Ascending aorta (tissue), 2 donors: Measurements from ENCODE around the gene HIVEP3. TPM values are rescaled to one million over a fixed set of nuclear protein-coding genes. Genes with fewer than 3 reads are reported as not detected.

Experiments used
- DNase-seq, 2 donors: peaks; one replicate each; pipeline ENCODE4 v3.0.0-alpha.2; 2019; ENCODE audit warnings: low spot score in 2 of 2
- H3K27ac ChIP-seq, 2 donors: fragments of 200-600 bp; sonication (generic); one replicate each; pipeline ENCODE4 v1.5.1; 2016 to 2017; ENCODE audit warnings: mild to moderate bottlenecking in 1 of 2
- H3K27me3 ChIP-seq: fragments of 200-600 bp; sonication (generic); one replicate; pipeline ENCODE4 v1.5.1; 2017
- H3K36me3 ChIP-seq, 2 donors: fragments of 200-600 bp; sonication (generic); one replicate each; pipeline ENCODE4 v1.5.1; 2016
- H3K4me1 ChIP-seq, 2 donors: fragments of 200-600 bp; sonication (generic); one replicate each; pipeline ENCODE4 v1.5.1; 2016 to 2017; ENCODE audit warnings: mild to moderate bottlenecking in 1 of 2
- H3K4me3 ChIP-seq, 2 donors: fragments of 200-600 bp; sonication (generic); one replicate each; pipeline ENCODE4 v1.5.1; 2016 to 2017; ENCODE audit warnings: mild to moderate bottlenecking in 1 of 2
- H3K9me3 ChIP-seq, 2 donors: fragments of 200-600 bp; sonication (generic); one replicate each; pipeline ENCODE4 v1.5.1; 2016
- CTCF ChIP-seq, 3 experiments: fragments of 200-600 bp in 2 of 3; fragments of 450-650 bp in 1 of 3; sonication (generic) in 2 of 3; IDR thresholded peaks; one replicate each; pipeline ENCODE4 v1.5.1; 2016 to 2019; ENCODE audit warnings: antibody characterized with exemption in 3 of 3, mild to moderate bottlenecking in 1 of 3, moderate library complexity in 1 of 3
- intact Hi-C: fragments of 100-400 bp; cut with DNase I; formaldehyde crosslinking; loops from one replicate; pipeline ENCODE4 v1.15.1; 2023
- total RNA-seq: library from RNA; depleted of rRNA; stranded (reverse); fragments of >200 nt; gene quantifications from one replicate; pipeline ENCODE4 v1.1.0, GENCODE V29; 2016

Gene HIVEP3
- total RNA-seq, 1 donor from 2014 or later: 0.32 TPM

GRCh38 chr1:41658431-41659158 is 260.1 kb downstream of the HIVEP3 start:
- no peak for TF ChIP-seq CTCF (IDR thresholded peaks at IDR 0.05)
- Histone ChIP-seq H3K9me3 (no peaks in the 10 kb centered on the region), H3K36me3 (no peaks in the 10 kb centered on the region), H3K27me3 (no peaks in the 10 kb centered on the region), H3K4me1 (peaks cover 4 to 11% of the 10 kb centered on the region in 2 donors), H3K27ac (no peak overlapping the region), H3K4me3 (no peak overlapping the region)
- DNase-seq: no peak
- intact Hi-C loops: no loop called here

- Histone ChIP-seq H3K4me1 (peaks cover 4 to 7% of the 10 kb centered on the region in 2 donors), H3K27me3 (no peaks in the 10 kb centered on the region), H3K27ac (no peak overlapping the region), H3K9me3 (no peaks in the 10 kb centered on the region), H3K4me3 (no peak overlapping the region), H3K36me3 (no peaks in the 10 kb centered on the region)
- intact Hi-C loops: no loop called here
- no peak for DNase-seq
- TF ChIP-seq CTCF (IDR thresholded peaks at IDR 0.05): no peak
Measured at GRCh38 chr1:41657679-41658295, 260.9 kb downstream of the HIVEP3 start.

- Histone ChIP-seq H3K27me3 (no peaks in the 10 kb centered on the region), H3K4me3 (no peak overlapping the region), H3K36me3 (no peaks in the 10 kb centered on the region), H3K27ac (no peak overlapping the region), H3K4me1 (peaks cover 4 to 7% of the 10 kb centered on the region in 2 donors), H3K9me3 (no peaks in the 10 kb centered on the region)
- no peak for DNase-seq
- intact Hi-C loops: no loop called here
- TF ChIP-seq CTCF (IDR thresholded peaks at IDR 0.05): no peak
Measured at GRCh38 chr1:41656825-41657500, 261.8 kb downstream of the HIVEP3 start.

GRCh38 chr1:41656068-41656467 is 262.7 kb downstream of the HIVEP3 start:
- H3K4me3 ChIP-seq: no peak overlapping the region
- no peak for DNase-seq
- no peak for TF ChIP-seq CTCF (IDR thresholded peaks at IDR 0.05)
- H3K9me3 ChIP-seq: no peaks in the 10 kb centered on the region
- no peaks in the 10 kb centered on the region for H3K36me3 ChIP-seq
- intact Hi-C loops: no loop called here
- H3K4me1 ChIP-seq: peaks cover under 1% of the 10 kb centered on the region in 2 donors
- H3K27me3 ChIP-seq: no peaks in the 10 kb centered on the region
- H3K27ac ChIP-seq: no peak overlapping the region

GRCh38 chr1:41655632-41656031 is 263.1 kb downstream of the HIVEP3 start:
- no peak for TF ChIP-seq CTCF (IDR thresholded peaks at IDR 0.05)
- Histone ChIP-seq H3K9me3 (no peaks in the 10 kb centered on the region), H3K27me3 (no peaks in the 10 kb centered on the region), H3K4me1 (no peaks in the 10 kb centered on the region), H3K4me3 (no peak overlapping the region), H3K27ac (no peak overlapping the region), H3K36me3 (no peaks in the 10 kb centered on the region)
- intact Hi-C loops: no loop called here
- no peak for DNase-seq
